Measurements from ENCODE around the gene RNF149.

DNA sequence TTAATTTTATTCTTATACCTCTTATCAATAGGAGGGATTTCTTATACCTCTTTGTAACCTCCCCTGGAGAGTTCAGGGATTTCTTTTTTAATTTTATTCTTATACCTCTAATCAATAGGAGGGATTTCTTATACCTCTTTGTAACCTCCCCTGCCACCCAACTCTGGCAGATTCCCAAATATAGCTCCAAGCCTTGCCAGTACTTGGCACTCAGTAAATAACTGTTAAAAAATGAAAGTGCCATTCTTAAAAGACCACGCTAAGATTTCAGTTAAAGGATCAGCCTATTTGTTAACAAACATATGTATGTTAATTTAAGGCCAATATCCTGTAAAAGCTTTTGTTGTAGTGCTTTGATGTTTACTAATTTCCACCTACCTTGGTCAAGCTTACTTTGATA is 4.8 kb downstream of the RNF149 start:
- TF ChIP-seq, protein P1, sequence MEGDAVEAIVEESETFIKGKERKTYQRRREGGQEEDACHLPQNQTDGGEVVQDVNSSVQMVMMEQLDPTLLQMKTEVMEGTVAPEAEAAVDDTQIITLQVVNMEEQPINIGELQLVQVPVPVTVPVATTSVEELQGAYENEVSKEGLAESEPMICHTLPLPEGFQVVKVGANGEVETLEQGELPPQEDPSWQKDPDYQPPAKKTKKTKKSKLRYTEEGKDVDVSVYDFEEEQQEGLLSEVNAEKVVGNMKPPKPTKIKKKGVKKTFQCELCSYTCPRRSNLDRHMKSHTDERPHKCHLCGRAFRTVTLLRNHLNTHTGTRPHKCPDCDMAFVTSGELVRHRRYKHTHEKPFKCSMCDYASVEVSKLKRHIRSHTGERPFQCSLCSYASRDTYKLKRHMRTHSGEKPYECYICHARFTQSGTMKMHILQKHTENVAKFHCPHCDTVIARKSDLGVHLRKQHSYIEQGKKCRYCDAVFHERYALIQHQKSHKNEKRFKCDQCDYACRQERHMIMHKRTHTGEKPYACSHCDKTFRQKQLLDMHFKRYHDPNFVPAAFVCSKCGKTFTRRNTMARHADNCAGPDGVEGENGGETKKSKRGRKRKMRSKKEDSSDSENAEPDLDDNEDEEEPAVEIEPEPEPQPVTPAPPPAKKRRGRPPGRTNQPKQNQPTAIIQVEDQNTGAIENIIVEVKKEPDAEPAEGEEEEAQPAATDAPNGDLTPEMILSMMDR (IDR thresholded peaks at IDR 0.05; ENCODE audit: insufficient read depth, low read length): no peak
- TF ChIP-seq, protein P2, sequence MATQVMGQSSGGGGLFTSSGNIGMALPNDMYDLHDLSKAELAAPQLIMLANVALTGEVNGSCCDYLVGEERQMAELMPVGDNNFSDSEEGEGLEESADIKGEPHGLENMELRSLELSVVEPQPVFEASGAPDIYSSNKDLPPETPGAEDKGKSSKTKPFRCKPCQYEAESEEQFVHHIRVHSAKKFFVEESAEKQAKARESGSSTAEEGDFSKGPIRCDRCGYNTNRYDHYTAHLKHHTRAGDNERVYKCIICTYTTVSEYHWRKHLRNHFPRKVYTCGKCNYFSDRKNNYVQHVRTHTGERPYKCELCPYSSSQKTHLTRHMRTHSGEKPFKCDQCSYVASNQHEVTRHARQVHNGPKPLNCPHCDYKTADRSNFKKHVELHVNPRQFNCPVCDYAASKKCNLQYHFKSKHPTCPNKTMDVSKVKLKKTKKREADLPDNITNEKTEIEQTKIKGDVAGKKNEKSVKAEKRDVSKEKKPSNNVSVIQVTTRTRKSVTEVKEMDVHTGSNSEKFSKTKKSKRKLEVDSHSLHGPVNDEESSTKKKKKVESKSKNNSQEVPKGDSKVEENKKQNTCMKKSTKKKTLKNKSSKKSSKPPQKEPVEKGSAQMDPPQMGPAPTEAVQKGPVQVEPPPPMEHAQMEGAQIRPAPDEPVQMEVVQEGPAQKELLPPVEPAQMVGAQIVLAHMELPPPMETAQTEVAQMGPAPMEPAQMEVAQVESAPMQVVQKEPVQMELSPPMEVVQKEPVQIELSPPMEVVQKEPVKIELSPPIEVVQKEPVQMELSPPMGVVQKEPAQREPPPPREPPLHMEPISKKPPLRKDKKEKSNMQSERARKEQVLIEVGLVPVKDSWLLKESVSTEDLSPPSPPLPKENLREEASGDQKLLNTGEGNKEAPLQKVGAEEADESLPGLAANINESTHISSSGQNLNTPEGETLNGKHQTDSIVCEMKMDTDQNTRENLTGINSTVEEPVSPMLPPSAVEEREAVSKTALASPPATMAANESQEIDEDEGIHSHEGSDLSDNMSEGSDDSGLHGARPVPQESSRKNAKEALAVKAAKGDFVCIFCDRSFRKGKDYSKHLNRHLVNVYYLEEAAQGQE (IDR thresholded peaks at IDR 0.05; ENCODE audit: insufficient replicate concordance, low read depth): no peak
- TF ChIP-seq POLR2AphosphoS5 (IDR thresholded peaks at IDR 0.05; ENCODE audit: low read depth): no peak
- no peak for TF ChIP-seq SPI1 (IDR thresholded peaks at IDR 0.05; ENCODE audit: borderline replicate concordance, low read depth)
